HCT116 (cell line): ENCODE results near the gene DMAC2. TPM values are rescaled to one million over a fixed set of nuclear protein-coding genes. Genes with fewer than 3 reads are reported as not detected.

Experiments used
- ATAC-seq: fragments of 200-7000 bp; cut with Tn5 transposase; 2 replicates; pipeline ENCODE4 v1.9.1; 2020; ENCODE audit warnings: mild to moderate bottlenecking, moderate library complexity
- BruUV-seq: library from RNA; stranded (reverse); fragments of 400-500 nt; replicated peaks from 2 replicates; lab custom pipeline; 2021; lab: Mats Ljungman, UMichigan
- CTCF ChIA-PET: fragments of 300-600 bp; sonication (Branson Sonifier 250); formaldehyde crosslinking; loops from one replicate; lab custom pipeline; 2021; ENCODE audit warnings: antibody characterized with exemption; lab: Charles Lee
- POLR2A ChIA-PET: fragments of 300-600, 350-600 bp; sonication (Branson Sonifier 250); formaldehyde crosslinking; loops from one replicate; lab custom pipeline; 2021; ENCODE audit warnings: antibody characterized with exemption; lab: Charles Lee
- RAD21 ChIA-PET, 2 experiments: fragments of 300-600 bp; sonication (Branson Sonifier 250); formaldehyde crosslinking; loops; one replicate each; lab custom pipeline; 2023; ENCODE audit warnings: low total read pairs in 2 of 2; ENCODE audit not compliant: uncharacterized antibody in 2 of 2, unreplicated experiment in 2 of 2, low non-redundant PET in 1 of 2; lab: Charles Lee
- DNase-seq: peaks from one replicate; pipeline ENCODE4 v3.0.0-alpha.2; 2010; ENCODE audit warnings: low read depth, low spot score
- H2AFZ ChIP-seq: fragments of 200-600 bp; shearing (Covaris generic), sonication (generic); 2 replicates; pipeline ENCODE4 v1.6.1; 2017; ENCODE audit warnings: low read depth, mixed run types, mixed read lengths, antibody characterized with exemption, low read length; ENCODE audit not compliant: poor library complexity, severe bottlenecking
- H3K27ac ChIP-seq: 2 replicates; pipeline ENCODE4 v1.5.1; 2012; ENCODE audit warnings: low read depth, low read length
- H3K27me3 ChIP-seq: fragments of 200-600 bp; sonication (generic); 2 replicates; pipeline ENCODE4 v1.6.1; 2016; ENCODE audit warnings: mixed run types, low read length, mixed read lengths; ENCODE audit not compliant: insufficient read depth
- H3K36me3 ChIP-seq, 2 experiments: fragments of 200-500 bp in 1 of 2; fragments of 200-600 bp in 1 of 2; sonication (Bioruptor generic) in 1 of 2; sonication (generic) in 1 of 2; 2 replicates each; pipeline versions ENCODE4 v1.5.1 to v1.6.1; 2014 to 2016; ENCODE audit warnings: low read length in 2 of 2, inconsistent platforms in 1 of 2, mixed read lengths in 1 of 2, mixed run types in 1 of 2; ENCODE audit not compliant: insufficient read depth in 2 of 2, control insufficient read depth in 1 of 2
- H3K4me1 ChIP-seq, 2 experiments: fragments of 200-600 bp in 1 of 2; sonication (generic) in 1 of 2; 2 replicates each; pipeline versions ENCODE4 v1.5.1 to v1.6.1; 2012 to 2017; ENCODE audit warnings: low read length in 2 of 2, inconsistent platforms in 1 of 2, mild to moderate bottlenecking in 1 of 2, mixed read lengths in 1 of 2, mixed run types in 1 of 2, moderate library complexity in 1 of 2; ENCODE audit not compliant: insufficient read depth in 2 of 2, control insufficient read depth in 1 of 2
- H3K4me2 ChIP-seq: fragments of 200-600 bp; sonication (generic); 2 replicates; pipeline ENCODE4 v1.6.1; 2017; ENCODE audit warnings: mixed run types, low read length, mixed read lengths
- H3K4me3 ChIP-seq, 2 experiments: fragments of 200-600 bp in 1 of 2; sonication (generic) in 1 of 2; replicated peaks in 1 of 2; 2 replicates each; pipeline ENCODE4 v1.5.1; 2011 to 2016; ENCODE audit warnings: low read length in 2 of 2, control low read depth in 1 of 2, low read depth in 1 of 2, mild to moderate bottlenecking in 1 of 2, mixed read lengths in 1 of 2, mixed run types in 1 of 2
- H3K79me2 ChIP-seq: fragments of 200-600 bp; sonication (generic); 2 replicates; pipeline ENCODE4 v1.6.1; 2017; ENCODE audit warnings: mild to moderate bottlenecking, mixed run types, low read length, moderate library complexity, mixed read lengths; ENCODE audit not compliant: insufficient read depth
- H3K9ac ChIP-seq: fragments of 200-600 bp; sonication (generic); 2 replicates; pipeline ENCODE4 v1.6.1; 2016; ENCODE audit warnings: low read length, mixed read lengths
- H3K9me2 ChIP-seq: fragments of 200-600 bp; sonication (generic), shearing (Covaris generic); 2 replicates; pipeline ENCODE4 v1.6.1; 2017; ENCODE audit warnings: mixed run types, mild to moderate bottlenecking, moderate library complexity; ENCODE audit not compliant: insufficient read depth
- H3K9me3 ChIP-seq, 2 experiments: fragments of 200-500 bp in 1 of 2; fragments of 200-600 bp in 1 of 2; sonication (Bioruptor generic) in 1 of 2; sonication (generic) in 1 of 2; 2 replicates each; pipeline ENCODE4 v1.6.1; 2014 to 2017; ENCODE audit warnings: low read length in 2 of 2, mixed read lengths in 2 of 2, inconsistent platforms in 1 of 2, low read depth in 1 of 2, mild to moderate bottlenecking in 1 of 2, mixed run types in 1 of 2, moderate library complexity in 1 of 2; ENCODE audit not compliant: control insufficient read depth in 1 of 2, insufficient read depth in 1 of 2
- H4K20me1 ChIP-seq: fragments of 200-600 bp; sonication (generic), shearing (Covaris generic); 2 replicates; pipeline ENCODE4 v1.6.1; 2017; ENCODE audit warnings: mixed run types, mild to moderate bottlenecking, moderate library complexity; ENCODE audit not compliant: insufficient read depth
- CEBPB ChIP-seq: IDR thresholded peaks from 2 replicates; pipeline ENCODE4 v1.6.1; 2012; ENCODE audit warnings: low read depth
- EGR1 ChIP-seq: IDR thresholded peaks from 2 replicates; pipeline ENCODE4 v1.6.1; 2012; ENCODE audit warnings: low read depth
- ELF1 ChIP-seq: IDR thresholded peaks from 2 replicates; pipeline ENCODE4 v1.6.1; 2012; ENCODE audit warnings: low read depth, borderline replicate concordance
- EZH2 ChIP-seq: fragments of 200-600 bp; sonication (generic); IDR thresholded peaks from 2 replicates; pipeline ENCODE4 v1.6.1; 2017; ENCODE audit warnings: antibody characterized with exemption, mixed run types
- EZH2phosphoT487 ChIP-seq: fragments of 200-600 bp; IDR thresholded peaks from 2 replicates; pipeline ENCODE4 v1.6.1; 2018; ENCODE audit warnings: antibody characterized with exemption, borderline replicate concordance
- FOSL1 ChIP-seq: IDR thresholded peaks from 2 replicates; pipeline ENCODE4 v1.6.1; 2012; ENCODE audit warnings: low read depth
- JUND ChIP-seq: IDR thresholded peaks from 2 replicates; pipeline ENCODE4 v1.6.1; 2012
- POLR2A ChIP-seq: IDR thresholded peaks from 2 replicates; pipeline ENCODE4 v1.7.0; 2011; ENCODE audit warnings: borderline replicate concordance; ENCODE audit not compliant: insufficient read depth, insufficient read length; ENCODE audit errors: extremely low read depth
- POLR2AphosphoS5 ChIP-seq: IDR thresholded peaks from 2 replicates; pipeline ENCODE4 v1.6.1; 2011; ENCODE audit warnings: mild to moderate bottlenecking, low read depth, low read length, moderate library complexity
- SP1 ChIP-seq: IDR thresholded peaks from 2 replicates; pipeline ENCODE4 v1.6.1; 2012; ENCODE audit warnings: low read depth
- TCF7L2 ChIP-seq: IDR thresholded peaks from 2 replicates; pipeline ENCODE4 v1.7.0; 2011; ENCODE audit warnings: borderline replicate concordance, inconsistent platforms; ENCODE audit not compliant: insufficient read depth, insufficient read length; ENCODE audit errors: extremely low read depth
- YY1 ChIP-seq: IDR thresholded peaks from 2 replicates; pipeline ENCODE4 v1.6.1; 2011; ENCODE audit warnings: low read length, low read depth, moderate library complexity, mild to moderate bottlenecking; ENCODE audit not compliant: insufficient replicate concordance; ENCODE audit errors: extremely low read depth
- ZFX ChIP-seq: fragments of 450-650 bp; IDR thresholded peaks from 2 replicates; pipeline ENCODE4 v1.6.1; 2017
- intact Hi-C: fragments of 100-400 bp; cut with micrococcal nuclease; formaldehyde crosslinking; loops from 2 replicates; pipeline ENCODE4 v1.10.0; 2022
- total RNA-seq: library from RNA; stranded (reverse); gene quantifications from one replicate; pipeline ENCODE4 v1.2.1, GENCODE V29; 2021; ENCODE audit not compliant: unreplicated experiment
- TF ChIP-seq, protein P1 (sequence below), 3 experiments: fragments of 200-600 bp in 1 of 3; sonication (generic) in 1 of 3; IDR thresholded peaks in 2 of 3; conservative IDR thresholded peaks in 1 of 3; 2 replicates each; pipeline ENCODE4 v1.5.1; 2012 to 2017; ENCODE audit warnings: low read depth in 2 of 3, low read length in 2 of 3, antibody characterized with exemption in 1 of 3, borderline replicate concordance in 1 of 3, control low read depth in 1 of 3, mild to moderate bottlenecking in 1 of 3, mixed read lengths in 1 of 3, mixed run types in 1 of 3, moderate library complexity in 1 of 3; ENCODE audit not compliant: insufficient read depth in 1 of 3
- TF ChIP-seq, protein P2 (sequence below): IDR thresholded peaks from 2 replicates; pipeline ENCODE4 v1.6.1; 2012
- TF ChIP-seq, protein P3 (sequence below): IDR thresholded peaks from 2 replicates; pipeline ENCODE4 v1.6.1; 2012; ENCODE audit warnings: low read depth
- TF ChIP-seq, protein P4 (sequence below): IDR thresholded peaks from 2 replicates; pipeline ENCODE4 v1.6.1; 2011; ENCODE audit warnings: mild to moderate bottlenecking, low read length, moderate library complexity; ENCODE audit not compliant: insufficient replicate concordance; ENCODE audit errors: extremely low read depth
- TF ChIP-seq, protein P5 (sequence below): IDR thresholded peaks from 2 replicates; pipeline ENCODE4 v1.6.1; 2012

The DMAC2 gene
- total RNA-seq, 1 experiment from 2014 or later = 65.6 TPM

DNA sequence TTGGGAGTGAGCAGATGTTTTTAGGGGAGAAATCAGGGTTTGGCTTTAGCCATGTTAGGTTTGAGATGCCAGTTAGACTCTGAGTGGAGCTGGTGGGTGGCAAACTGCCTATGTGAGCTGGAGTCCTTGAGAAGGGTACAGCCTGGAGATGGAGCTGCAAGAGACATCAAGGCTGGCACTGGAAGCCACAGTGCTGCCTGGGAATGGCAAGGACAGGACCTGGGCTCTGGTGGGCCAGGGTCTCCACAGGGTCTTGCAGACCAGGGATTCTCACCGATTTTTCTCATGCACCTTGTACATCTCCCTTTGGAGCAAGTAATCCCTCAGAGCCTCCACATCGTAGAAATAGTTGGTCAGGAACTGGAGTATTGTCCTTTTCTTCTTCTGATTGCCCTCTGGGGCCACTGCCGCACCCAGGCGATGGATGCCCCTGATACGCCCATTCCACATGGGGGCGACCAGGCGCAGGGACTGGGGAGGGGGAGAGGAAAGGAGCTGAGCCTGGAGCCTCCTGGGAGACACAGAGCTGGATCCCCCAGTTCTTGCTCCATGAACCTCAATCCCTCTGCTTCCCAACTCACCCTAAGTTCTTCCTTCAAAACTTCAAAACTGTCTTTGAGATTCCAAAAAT lies 1.7 kb downstream of the DMAC2 start:
- no peaks in the 10 kb centered on the region for H3K9me2 ChIP-seq
- peaks cover 17% of the 10 kb centered on the region for H3K79me2 ChIP-seq
- peak overlapping the region; percentile 63 for H3K4me2 ChIP-seq
- intact Hi-C loops = no loop called here
- TF ChIP-seq FOSL1 (no peak), SP1 (no peak), POLR2A (no peak), ZFX (no peak), EGR1 (no peak), YY1 (no peak), TCF7L2 (no peak), JUND (no peak), POLR2AphosphoS5 (no peak), EZH2 (no peak), CEBPB (no peak), ELF1 (no peak), EZH2phosphoT487 (no peak)
- TF ChIP-seq, protein P1, sequence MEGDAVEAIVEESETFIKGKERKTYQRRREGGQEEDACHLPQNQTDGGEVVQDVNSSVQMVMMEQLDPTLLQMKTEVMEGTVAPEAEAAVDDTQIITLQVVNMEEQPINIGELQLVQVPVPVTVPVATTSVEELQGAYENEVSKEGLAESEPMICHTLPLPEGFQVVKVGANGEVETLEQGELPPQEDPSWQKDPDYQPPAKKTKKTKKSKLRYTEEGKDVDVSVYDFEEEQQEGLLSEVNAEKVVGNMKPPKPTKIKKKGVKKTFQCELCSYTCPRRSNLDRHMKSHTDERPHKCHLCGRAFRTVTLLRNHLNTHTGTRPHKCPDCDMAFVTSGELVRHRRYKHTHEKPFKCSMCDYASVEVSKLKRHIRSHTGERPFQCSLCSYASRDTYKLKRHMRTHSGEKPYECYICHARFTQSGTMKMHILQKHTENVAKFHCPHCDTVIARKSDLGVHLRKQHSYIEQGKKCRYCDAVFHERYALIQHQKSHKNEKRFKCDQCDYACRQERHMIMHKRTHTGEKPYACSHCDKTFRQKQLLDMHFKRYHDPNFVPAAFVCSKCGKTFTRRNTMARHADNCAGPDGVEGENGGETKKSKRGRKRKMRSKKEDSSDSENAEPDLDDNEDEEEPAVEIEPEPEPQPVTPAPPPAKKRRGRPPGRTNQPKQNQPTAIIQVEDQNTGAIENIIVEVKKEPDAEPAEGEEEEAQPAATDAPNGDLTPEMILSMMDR (IDR thresholded peaks at IDR 0.05 in 2 of 3, conservative IDR thresholded peaks at IDR 0.05 in 1 of 3; ENCODE audit: borderline replicate concordance in 1 of 3, insufficient read depth in 1 of 3, low read depth in 2 of 3, low read length in 2 of 3) = no peak
- TF ChIP-seq, protein P2, sequence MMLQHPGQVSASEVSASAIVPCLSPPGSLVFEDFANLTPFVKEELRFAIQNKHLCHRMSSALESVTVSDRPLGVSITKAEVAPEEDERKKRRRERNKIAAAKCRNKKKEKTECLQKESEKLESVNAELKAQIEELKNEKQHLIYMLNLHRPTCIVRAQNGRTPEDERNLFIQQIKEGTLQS = no peak
- TF ChIP-seq, protein P3, sequence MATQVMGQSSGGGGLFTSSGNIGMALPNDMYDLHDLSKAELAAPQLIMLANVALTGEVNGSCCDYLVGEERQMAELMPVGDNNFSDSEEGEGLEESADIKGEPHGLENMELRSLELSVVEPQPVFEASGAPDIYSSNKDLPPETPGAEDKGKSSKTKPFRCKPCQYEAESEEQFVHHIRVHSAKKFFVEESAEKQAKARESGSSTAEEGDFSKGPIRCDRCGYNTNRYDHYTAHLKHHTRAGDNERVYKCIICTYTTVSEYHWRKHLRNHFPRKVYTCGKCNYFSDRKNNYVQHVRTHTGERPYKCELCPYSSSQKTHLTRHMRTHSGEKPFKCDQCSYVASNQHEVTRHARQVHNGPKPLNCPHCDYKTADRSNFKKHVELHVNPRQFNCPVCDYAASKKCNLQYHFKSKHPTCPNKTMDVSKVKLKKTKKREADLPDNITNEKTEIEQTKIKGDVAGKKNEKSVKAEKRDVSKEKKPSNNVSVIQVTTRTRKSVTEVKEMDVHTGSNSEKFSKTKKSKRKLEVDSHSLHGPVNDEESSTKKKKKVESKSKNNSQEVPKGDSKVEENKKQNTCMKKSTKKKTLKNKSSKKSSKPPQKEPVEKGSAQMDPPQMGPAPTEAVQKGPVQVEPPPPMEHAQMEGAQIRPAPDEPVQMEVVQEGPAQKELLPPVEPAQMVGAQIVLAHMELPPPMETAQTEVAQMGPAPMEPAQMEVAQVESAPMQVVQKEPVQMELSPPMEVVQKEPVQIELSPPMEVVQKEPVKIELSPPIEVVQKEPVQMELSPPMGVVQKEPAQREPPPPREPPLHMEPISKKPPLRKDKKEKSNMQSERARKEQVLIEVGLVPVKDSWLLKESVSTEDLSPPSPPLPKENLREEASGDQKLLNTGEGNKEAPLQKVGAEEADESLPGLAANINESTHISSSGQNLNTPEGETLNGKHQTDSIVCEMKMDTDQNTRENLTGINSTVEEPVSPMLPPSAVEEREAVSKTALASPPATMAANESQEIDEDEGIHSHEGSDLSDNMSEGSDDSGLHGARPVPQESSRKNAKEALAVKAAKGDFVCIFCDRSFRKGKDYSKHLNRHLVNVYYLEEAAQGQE = no peak
- TF ChIP-seq, protein P4, sequence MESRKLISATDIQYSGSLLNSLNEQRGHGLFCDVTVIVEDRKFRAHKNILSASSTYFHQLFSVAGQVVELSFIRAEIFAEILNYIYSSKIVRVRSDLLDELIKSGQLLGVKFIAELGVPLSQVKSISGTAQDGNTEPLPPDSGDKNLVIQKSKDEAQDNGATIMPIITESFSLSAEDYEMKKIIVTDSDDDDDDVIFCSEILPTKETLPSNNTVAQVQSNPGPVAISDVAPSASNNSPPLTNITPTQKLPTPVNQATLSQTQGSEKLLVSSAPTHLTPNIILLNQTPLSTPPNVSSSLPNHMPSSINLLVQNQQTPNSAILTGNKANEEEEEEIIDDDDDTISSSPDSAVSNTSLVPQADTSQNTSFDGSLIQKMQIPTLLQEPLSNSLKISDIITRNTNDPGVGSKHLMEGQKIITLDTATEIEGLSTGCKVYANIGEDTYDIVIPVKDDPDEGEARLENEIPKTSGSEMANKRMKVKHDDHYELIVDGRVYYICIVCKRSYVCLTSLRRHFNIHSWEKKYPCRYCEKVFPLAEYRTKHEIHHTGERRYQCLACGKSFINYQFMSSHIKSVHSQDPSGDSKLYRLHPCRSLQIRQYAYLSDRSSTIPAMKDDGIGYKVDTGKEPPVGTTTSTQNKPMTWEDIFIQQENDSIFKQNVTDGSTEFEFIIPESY = no peak
- TF ChIP-seq, protein P5, sequence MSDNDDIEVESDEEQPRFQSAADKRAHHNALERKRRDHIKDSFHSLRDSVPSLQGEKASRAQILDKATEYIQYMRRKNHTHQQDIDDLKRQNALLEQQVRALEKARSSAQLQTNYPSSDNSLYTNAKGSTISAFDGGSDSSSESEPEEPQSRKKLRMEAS = no peak
- TF ChIP-seq, all 23 proteins: peak for 0
- Histone ChIP-seq H3K36me3 (peaks cover 0 to 4% of the 10 kb centered on the region in 2 experiments; a peak in 3 of 4 replicates), H2AFZ (no peak overlapping the region), H4K20me1 (no peaks in the 10 kb centered on the region), H3K9ac (peak overlapping the region; percentile 85; the same call in 1 of the 2 replicates), H3K4me1 (peaks cover 10 to 12% of the 10 kb centered on the region in 2 experiments), H3K27me3 (no peaks in the 10 kb centered on the region), H3K27ac (no peak overlapping the region), H3K9me3 (no peaks in the 10 kb centered on the region), H3K4me3 (peak overlapping the region in 1 of 2 experiments; percentile 96; a peak in 2 of 4 replicates)
- RAD21 ChIA-PET = no interaction called here
- POLR2A ChIA-PET = interaction anchor here (1.0 kb wide), 1 partner anchor 9 kb away, joined by 4 read pairs; no protein-coding TSS in a partner anchor
- DNase-seq (no peak), ATAC-seq (no peak)
- CTCF ChIA-PET = no interaction called here
- BruUV-seq = no TSS peak
